Parathyroid adenoma (tissue), 2 donors: ENCODE measurements around the gene RILP.

Experiments
- H2AFZ ChIP-seq: fragments of 300-600 bp; sonication (generic); one replicate; pipeline ENCODE4 v1.7.0; 2017; ENCODE audit warnings: antibody characterized with exemption, mild to moderate bottlenecking
- H3K27ac ChIP-seq: fragments of 300-600 bp; sonication (generic); one replicate; pipeline ENCODE4 v1.7.0; 2017
- H3K27me3 ChIP-seq: fragments of 300-600 bp; sonication (generic); one replicate; pipeline ENCODE4 v1.7.0; 2017; ENCODE audit warnings: low read length; ENCODE audit not compliant: control insufficient read depth, insufficient read depth
- H3K36me3 ChIP-seq: fragments of 300-600 bp; sonication (generic); one replicate; pipeline ENCODE4 v1.7.0; 2017; ENCODE audit warnings: low read length; ENCODE audit not compliant: control insufficient read depth, insufficient read depth
- H3K4me1 ChIP-seq: fragments of 300-600 bp; sonication (generic); one replicate; pipeline ENCODE4 v1.7.0; 2017; ENCODE audit warnings: control low read depth
- H3K4me2 ChIP-seq: fragments of 300-600 bp; sonication (generic); one replicate; pipeline ENCODE4 v1.7.0; 2017; ENCODE audit warnings: low read length
- H3K4me3 ChIP-seq: fragments of 300-600 bp; sonication (generic); one replicate; pipeline ENCODE4 v1.7.0; 2017; ENCODE audit warnings: low read depth, low read length
- H3K79me2 ChIP-seq: fragments of 300-600 bp; sonication (generic); one replicate; pipeline ENCODE4 v1.7.0; 2017; ENCODE audit warnings: control low read depth
- H3K9ac ChIP-seq: fragments of 300-600 bp; sonication (generic); one replicate; pipeline ENCODE4 v1.7.0; 2017; ENCODE audit warnings: mild to moderate bottlenecking
- H3K9me3 ChIP-seq: fragments of 300-600 bp; sonication (generic); one replicate; pipeline ENCODE4 v1.7.0; 2017; ENCODE audit warnings: low read length; ENCODE audit not compliant: control insufficient read depth
- CTCF ChIP-seq: fragments of 300-600 bp; sonication (generic); IDR thresholded peaks from one replicate; pipeline ENCODE4 v1.7.0; 2017; ENCODE audit warnings: antibody characterized with exemption, mild to moderate bottlenecking
- donor health status: primary hyperparathyroidism.

The RILP gene

DNA sequence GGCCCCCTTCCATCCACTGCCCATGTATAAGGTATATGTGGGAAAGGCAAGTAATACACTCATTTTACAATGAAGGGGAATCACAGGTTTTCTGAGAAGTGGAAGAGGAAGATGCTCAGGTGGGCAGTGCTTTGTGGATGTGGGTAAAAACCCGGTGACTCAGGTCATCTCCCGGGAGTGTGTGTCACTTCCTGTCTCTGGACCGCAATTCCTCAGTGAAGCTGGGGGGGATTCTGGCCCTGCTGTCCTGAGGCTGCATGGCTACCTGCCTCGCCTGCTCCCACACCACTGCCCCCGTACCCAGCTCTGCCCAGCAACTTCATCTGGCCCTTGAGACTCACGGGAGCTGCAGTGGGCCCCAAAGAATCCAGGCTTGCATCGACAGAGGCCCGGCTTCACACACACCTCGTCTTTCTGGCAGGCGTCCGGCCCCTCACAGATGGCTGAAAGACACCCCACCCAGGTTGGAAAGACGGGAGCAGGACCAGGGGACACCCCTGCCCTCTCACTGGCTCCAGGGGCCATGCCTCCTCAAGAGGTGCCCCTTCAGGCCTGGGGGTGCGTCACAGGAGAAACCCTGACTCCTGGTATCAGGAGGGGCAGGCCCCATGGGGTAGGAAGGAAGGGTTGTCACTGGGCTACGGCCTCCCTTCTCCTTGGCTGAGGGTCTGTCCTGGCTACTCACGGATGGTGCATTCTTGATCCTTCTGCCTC is 5.0 kb downstream of the RILP start:
- H2AFZ ChIP-seq: no peak overlapping the region
- no peaks in the 10 kb centered on the region for H3K36me3 ChIP-seq
- H3K4me2 ChIP-seq: peak overlapping the region; percentile 23
- H3K79me2 ChIP-seq: no peaks in the 10 kb centered on the region
- no peak for TF ChIP-seq CTCF
- peak overlapping the region; percentile 54 for H3K27ac ChIP-seq
- peak overlapping the region; percentile 51 for H3K4me3 ChIP-seq
- no peaks in the 10 kb centered on the region for H3K27me3 ChIP-seq
- H3K4me1 ChIP-seq: peaks cover 13% of the 10 kb centered on the region
- no peak overlapping the region for H3K9ac ChIP-seq
- no peaks in the 10 kb centered on the region for H3K9me3 ChIP-seq

DNA sequence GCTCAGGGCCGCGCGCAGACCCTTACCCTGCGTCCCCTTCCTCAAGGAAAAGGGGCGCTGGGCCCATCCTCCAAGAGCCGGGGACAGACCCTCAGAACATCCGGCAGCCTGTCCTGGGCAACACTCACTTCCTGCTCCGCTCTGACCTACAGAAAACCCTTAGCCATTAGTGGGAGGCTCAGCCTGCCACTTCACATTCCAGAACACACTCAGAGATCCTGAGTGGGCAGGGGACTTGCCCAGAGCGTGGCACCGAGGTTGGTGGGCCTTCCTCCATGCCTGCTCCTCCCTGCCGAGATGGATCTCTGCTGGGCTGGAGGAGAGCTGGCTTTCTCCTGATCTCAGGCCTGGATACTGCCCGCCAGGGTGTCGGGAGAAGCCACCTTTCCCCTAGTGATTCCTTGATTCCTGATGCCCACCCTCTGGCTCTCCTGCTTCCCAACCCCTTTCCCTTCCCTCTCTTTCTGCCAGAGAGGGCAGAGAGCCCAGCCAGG is 5.6 kb downstream of the RILP start:
- Histone ChIP-seq H3K4me2 (peak overlapping the region; percentile 66), H3K9me3 (no peaks in the 10 kb centered on the region), H2AFZ (peak overlapping the region; percentile 77), H3K9ac (no peak overlapping the region), H3K27me3 (no peaks in the 10 kb centered on the region), H3K4me3 (no peak overlapping the region), H3K79me2 (no peaks in the 10 kb centered on the region), H3K27ac (peak overlapping the region; percentile 42), H3K4me1 (peaks cover 19% of the 10 kb centered on the region), H3K36me3 (no peaks in the 10 kb centered on the region)
- TF ChIP-seq CTCF: no peak

GRCh38 chr17:1643293-1643998 is 6.2 kb downstream of the RILP start:
- H3K79me2 ChIP-seq: no peaks in the 10 kb centered on the region
- peak overlapping the region; percentile 77 for H2AFZ ChIP-seq
- H3K36me3 ChIP-seq: no peaks in the 10 kb centered on the region
- peaks cover 25% of the 10 kb centered on the region for H3K4me1 ChIP-seq
- TF ChIP-seq CTCF: peak; percentile 24
- H3K4me3 ChIP-seq: no peak overlapping the region
- no peaks in the 10 kb centered on the region for H3K27me3 ChIP-seq
- H3K4me2 ChIP-seq: peak overlapping the region; percentile 66
- no peaks in the 10 kb centered on the region for H3K9me3 ChIP-seq
- H3K27ac ChIP-seq: no peak overlapping the region
- no peak overlapping the region for H3K9ac ChIP-seq

DNA sequence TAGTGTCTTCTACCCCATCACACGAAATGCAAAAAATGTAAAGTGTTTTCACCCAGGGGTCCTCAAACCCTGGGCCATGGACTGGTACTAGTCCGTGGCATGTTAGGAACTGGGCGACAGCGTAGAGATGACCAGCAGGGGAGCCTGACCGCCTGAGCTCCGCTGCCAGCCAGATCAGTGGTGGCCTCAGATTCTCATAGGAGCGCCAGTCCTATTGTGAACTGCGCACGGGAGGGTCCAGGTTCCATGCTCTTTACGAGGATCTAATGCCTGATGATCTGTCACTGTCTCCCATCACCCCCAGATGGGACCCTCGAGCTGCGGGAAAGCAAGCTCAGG is 8.6 kb downstream of the RILP start:
- Histone ChIP-seq H3K27ac (peak overlapping the region; percentile 87), H3K9me3 (no peaks in the 10 kb centered on the region), H2AFZ (no peak overlapping the region), H3K36me3 (no peaks in the 10 kb centered on the region), H3K4me2 (no peak overlapping the region), H3K9ac (no peak overlapping the region), H3K79me2 (no peaks in the 10 kb centered on the region), H3K4me3 (no peak overlapping the region), H3K4me1 (peaks cover 34% of the 10 kb centered on the region), H3K27me3 (no peaks in the 10 kb centered on the region)
- TF ChIP-seq CTCF: no peak
